ENCODE results near the gene PLCB1. TPM values are rescaled to one million over a fixed set of nuclear protein-coding genes. Genes with fewer than 3 reads are reported as not detected.

PLCB1 gene
- polyA plus RNA-seq, 1 experiment = 16.4 TPM

GRCh38 chr20:8317448-8317847 is 185.4 kb downstream of the PLCB1 start:
- CTCF ChIA-PET = interaction anchor here (1.0 kb wide), 1 partner anchor 274 kb away, joined by 3 read pairs; no protein-coding TSS in a partner anchor
- POLR2A ChIA-PET = no interaction called here
- Histone ChIP-seq H3K9me3 (ENCODE audit: control insufficient read depth, insufficient read depth, low read length) (no peaks in the 10 kb centered on the region), H3K27ac (ENCODE audit: low read depth, low read length) (no peak overlapping the region), H3K4me3 (ENCODE audit: low read depth, low read length) (no peak overlapping the region), H3K27me3 (ENCODE audit: control insufficient read depth, insufficient read depth, low read length) (no peaks in the 10 kb centered on the region)
- no peak for TF ChIP-seq CTCF (IDR thresholded peaks at IDR 0.05; ENCODE audit: low read depth, low read length)
- no peak for DNase-seq (ENCODE audit: low read depth, low spot score)

- ChIA-PET CTCF (interaction anchor here (1.1 kb wide), 1 partner anchor 188 kb away, joined by 3 read pairs; no protein-coding TSS in a partner anchor), POLR2A (no interaction called here)
- no peak overlapping the region for H3K27ac ChIP-seq (ENCODE audit: low read depth, low read length)
- no peak for DNase-seq (ENCODE audit: low read depth, low spot score)
- no peaks in the 10 kb centered on the region for H3K27me3 ChIP-seq (ENCODE audit: control insufficient read depth, insufficient read depth, low read length)
- no peak for TF ChIP-seq CTCF (IDR thresholded peaks at IDR 0.05; ENCODE audit: low read depth, low read length)
- H3K4me3 ChIP-seq (ENCODE audit: low read depth, low read length) = no peak overlapping the region
- H3K9me3 ChIP-seq (ENCODE audit: control insufficient read depth, insufficient read depth, low read length) = no peaks in the 10 kb centered on the region
Measured at GRCh38 chr20:8318965-8319625, 187.0 kb downstream of the PLCB1 start.

GRCh38 chr20:8320306-8320705 is 188.2 kb downstream of the PLCB1 start:
- H3K27ac ChIP-seq (ENCODE audit: low read depth, low read length) = no peak overlapping the region

GRCh38 chr20:8321001-8321400 is 188.9 kb downstream of the PLCB1 start:
- H3K4me3 ChIP-seq (ENCODE audit: low read depth, low read length) = no peak overlapping the region
- H3K27me3 ChIP-seq (ENCODE audit: control insufficient read depth, insufficient read depth, low read length) = no peaks in the 10 kb centered on the region
- no peak overlapping the region for H3K27ac ChIP-seq (ENCODE audit: low read depth, low read length)
- no peak for DNase-seq (ENCODE audit: low read depth, low spot score)
- TF ChIP-seq CTCF (IDR thresholded peaks at IDR 0.05; ENCODE audit: low read depth, low read length) = no peak
- H3K9me3 ChIP-seq (ENCODE audit: control insufficient read depth, insufficient read depth, low read length) = no peaks in the 10 kb centered on the region
- ChIA-PET POLR2A (no interaction called here), CTCF (no interaction called here)

More at GRCh38 chr20:8320306-8320705, 188.2 kb downstream of the PLCB1 start:
- ChIA-PET POLR2A (no interaction called here), CTCF (no interaction called here)
- no peak for TF ChIP-seq CTCF (IDR thresholded peaks at IDR 0.05; ENCODE audit: low read depth, low read length)
- no peaks in the 10 kb centered on the region for H3K27me3 ChIP-seq (ENCODE audit: control insufficient read depth, insufficient read depth, low read length)
- DNase-seq (ENCODE audit: low read depth, low spot score) = no peak
- H3K9me3 ChIP-seq (ENCODE audit: control insufficient read depth, insufficient read depth, low read length) = no peaks in the 10 kb centered on the region
- H3K4me3 ChIP-seq (ENCODE audit: low read depth, low read length) = no peak overlapping the region

- no peak overlapping the region for H3K27ac ChIP-seq (ENCODE audit: low read depth, low read length)
- no peaks in the 10 kb centered on the region for H3K27me3 ChIP-seq (ENCODE audit: control insufficient read depth, insufficient read depth, low read length)
- ChIA-PET POLR2A (no interaction called here), CTCF (interaction anchor here (1.0 kb wide), 1 partner anchor 16 kb away, joined by 3 read pairs; no protein-coding TSS in a partner anchor)
- no peak for DNase-seq (ENCODE audit: low read depth, low spot score)
- no peak for TF ChIP-seq CTCF (IDR thresholded peaks at IDR 0.05; ENCODE audit: low read depth, low read length)
- no peak overlapping the region for H3K4me3 ChIP-seq (ENCODE audit: low read depth, low read length)
- no peaks in the 10 kb centered on the region for H3K9me3 ChIP-seq (ENCODE audit: control insufficient read depth, insufficient read depth, low read length)
Measured at GRCh38 chr20:8322662-8323217, 190.7 kb downstream of the PLCB1 start.

Data from AG04450 (cell line).